Prostate gland (tissue), 2 donors: Measurements from ENCODE around the gene RPL13. TPM values are rescaled to one million over a fixed set of nuclear protein-coding genes. Genes with fewer than 3 reads are reported as not detected.

Source experiments
- DNase-seq: peaks from one replicate; pipeline ENCODE4 v3.0.0-alpha.2; 2019; ENCODE audit warnings: low spot score
- H3K27ac ChIP-seq, 2 donors: fragments of 200-600 bp; sonication (generic); 2 replicates each; pipeline ENCODE4 v1.5.1; 2017 to 2019
- H3K27me3 ChIP-seq: fragments of 200-600 bp; sonication (generic); replicated peaks from 2 replicates; pipeline ENCODE4 v1.5.1; 2019; ENCODE audit not compliant: insufficient read depth
- H3K36me3 ChIP-seq, 2 donors: fragments of 200-600 bp; sonication (generic); 1 replicate in 1 of 2; 2 replicates in 1 of 2; pipeline versions ENCODE4 v1.5.1 to v1.8.1; 2017 to 2019
- H3K4me1 ChIP-seq: fragments of 200-600 bp; sonication (generic); replicated peaks from 2 replicates; pipeline ENCODE4 v1.5.1; 2019
- H3K4me3 ChIP-seq, 2 donors: fragments of 200-600 bp; sonication (generic); 2 replicates each; pipeline ENCODE4 v1.5.1; 2017 to 2019
- H3K9me3 ChIP-seq: fragments of 200-600 bp; sonication (generic); 2 replicates; pipeline ENCODE4 v1.5.1; 2017
- CTCF ChIP-seq, 4 experiments: fragments of 200-600 bp in 2 of 4; fragments of 450-650 bp in 2 of 4; sonication (generic) in 2 of 4; IDR thresholded peaks; 1 replicate in 3 of 4; 2 replicates in 1 of 4; pipeline ENCODE4 v1.5.1; 2016 to 2019; ENCODE audit warnings: antibody characterized with exemption in 4 of 4, mild to moderate bottlenecking in 2 of 4, moderate library complexity in 2 of 4
- POLR2A ChIP-seq: fragments of 450-650 bp; IDR thresholded peaks from one replicate; pipeline ENCODE4 v1.6.1; 2016; ENCODE audit warnings: antibody characterized with exemption, mild to moderate bottlenecking
- POLR2AphosphoS5 ChIP-seq: sonication (generic); formaldehyde crosslinking; IDR thresholded peaks from one replicate; pipeline ENCODE4 v1.6.1; 2017; ENCODE audit warnings: antibody characterized with exemption
- WGBS: methylation state at CpG from one replicate; pipeline ENCODE4 v1.1.5; 2018; 5-methylcytosine and 5-hydroxymethylcytosine counted together
- intact Hi-C: fragments of 100-400 bp; cut with DNase I; formaldehyde crosslinking; loops from one replicate; pipeline ENCODE4 v1.14.2; 2022
- total RNA-seq, 2 donors: library from RNA; depleted of rRNA; stranded (reverse); fragments of >200 nt; gene quantifications; one replicate each; pipeline ENCODE4 v1.1.0, GENCODE V29; 2016

Gene RPL13
- total RNA-seq, 2 donors from 2014 or later, result 6,889 to 11,644 TPM

- no peak for DNase-seq
- intact Hi-C loops, result no loop called here
- no peak for TF ChIP-seq CTCF (IDR thresholded peaks at IDR 0.05)
- no peak for TF ChIP-seq POLR2AphosphoS5
- no peak for TF ChIP-seq POLR2A
Measured at GRCh38 chr16:89582614-89583196, 22.2 kb downstream of the RPL13 start.

DNA sequence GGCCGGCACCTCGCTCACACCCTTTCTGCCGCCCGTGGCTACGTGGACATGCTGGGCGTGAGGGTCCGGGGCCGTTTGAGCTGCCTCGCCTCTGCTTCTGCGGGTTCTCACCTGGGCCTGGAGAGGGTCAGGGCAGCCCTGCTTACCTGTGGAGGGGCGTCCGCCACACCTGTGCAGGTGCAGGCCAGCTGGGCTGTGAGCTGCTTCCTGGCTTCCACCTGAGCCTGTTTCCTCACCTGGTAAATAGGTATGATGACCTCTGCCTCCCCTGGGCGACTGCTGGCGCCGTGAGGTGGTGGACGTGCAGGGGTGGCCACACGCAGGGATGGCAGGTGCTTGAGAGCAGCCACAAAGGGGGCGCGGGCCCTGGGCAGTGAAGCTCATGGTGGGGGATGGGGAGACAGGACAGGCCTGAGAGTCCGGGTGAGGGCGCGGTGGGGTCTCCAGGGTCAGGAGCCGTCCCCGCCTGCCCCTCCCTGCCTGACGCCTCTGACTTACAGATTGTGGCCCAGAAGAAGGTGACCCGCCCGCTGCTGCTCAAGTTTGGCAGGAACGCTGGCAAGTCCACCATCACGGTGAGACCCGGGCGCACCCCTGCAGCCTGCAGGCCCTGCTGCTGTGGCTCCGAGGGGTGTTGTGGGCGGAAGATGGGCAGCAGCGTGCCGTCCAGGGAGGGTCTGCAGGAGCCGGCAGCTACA lies 22.9 kb downstream of the RPL13 start:
- peaks cover 9% of the 10 kb centered on the region for H3K4me1 ChIP-seq
- WGBS, result 94% methylated on average over 29 of the region's 36 CpGs
- no peak for TF ChIP-seq POLR2AphosphoS5
- TF ChIP-seq POLR2A, result no peak
- no peak for TF ChIP-seq CTCF (IDR thresholded peaks at IDR 0.05)

More at GRCh38 chr16:89582614-89583196, 22.2 kb downstream of the RPL13 start:
- Histone ChIP-seq H3K9me3 (no peaks in the 10 kb centered on the region), H3K36me3 (no peaks in the 10 kb centered on the region), H3K27me3 (no peaks in the 10 kb centered on the region), H3K4me1 (peaks cover 9% of the 10 kb centered on the region), H3K4me3 (no peak overlapping the region), H3K27ac (peak overlapping the region; percentile 47 to 52)
- whole genome bisulfite sequencing, result 96% methylated on average over 15 of the region's 19 CpGs

GRCh38 chr16:89583895-89584644 lies 23.6 kb downstream of the RPL13 start:
- 88% methylated on average over 39 of the region's 49 CpGs for WGBS
- Histone ChIP-seq H3K4me3 (no peak overlapping the region), H3K27me3 (no peaks in the 10 kb centered on the region), H3K27ac (no peak overlapping the region), H3K4me1 (peaks cover 9% of the 10 kb centered on the region), H3K9me3 (no peaks in the 10 kb centered on the region), H3K36me3 (no peaks in the 10 kb centered on the region)
- TF ChIP-seq CTCF (IDR thresholded peaks at IDR 0.05) (no peak), POLR2A (no peak), POLR2AphosphoS5 (no peak)
- intact Hi-C loops, result no loop called here
- no peak for DNase-seq

More for the DNA sequence above, 22.9 kb downstream of the RPL13 start:
- intact Hi-C loops, result no loop called here
- Histone ChIP-seq H3K36me3 (no peaks in the 10 kb centered on the region), H3K4me3 (no peak overlapping the region), H3K9me3 (no peaks in the 10 kb centered on the region), H3K27me3 (no peaks in the 10 kb centered on the region), H3K27ac (no peak overlapping the region)
- DNase-seq, result no peak

DNA sequence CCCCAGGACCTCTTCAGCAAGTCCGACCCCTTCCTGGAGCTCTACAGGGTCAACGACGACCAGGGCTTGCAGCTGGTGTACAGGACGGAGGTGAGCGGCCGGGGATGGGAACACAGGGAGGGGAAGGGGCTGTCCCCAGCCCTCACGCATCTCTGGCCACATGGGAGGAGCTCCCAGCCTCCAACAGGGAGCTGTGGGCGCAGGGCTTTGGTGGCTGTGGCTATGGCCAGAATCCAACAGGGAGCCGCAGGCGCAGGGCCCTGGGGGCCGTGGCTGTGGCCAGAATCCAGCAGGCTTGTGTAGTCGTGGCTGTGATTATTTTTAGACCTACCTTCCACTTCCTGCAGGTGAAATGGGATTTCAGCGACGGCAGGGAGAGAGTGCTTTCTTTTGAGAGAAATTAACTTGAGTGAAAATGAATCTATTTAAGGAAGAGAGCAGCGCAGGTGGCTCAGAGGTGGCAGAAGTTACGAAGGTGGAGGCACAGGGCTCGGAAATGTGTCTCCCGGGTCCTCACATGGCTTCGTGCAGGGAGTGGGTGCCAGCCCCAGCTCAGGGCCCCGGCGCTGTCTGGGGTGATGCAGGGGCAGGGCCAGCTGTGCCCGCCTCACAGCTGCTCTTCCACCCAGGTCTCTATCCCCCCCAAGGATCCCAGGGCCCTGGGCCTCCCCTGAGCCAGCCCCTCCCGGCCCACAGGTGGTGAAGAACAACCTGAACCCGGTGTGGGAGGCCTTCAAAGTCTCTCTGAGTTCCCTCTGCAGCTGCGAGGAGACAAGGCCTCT lies 24.5 kb downstream of the RPL13 start:
- intact Hi-C loops, result no loop called here
- H3K4me1 ChIP-seq, result peaks cover 9% of the 10 kb centered on the region
- TF ChIP-seq CTCF (IDR thresholded peaks at IDR 0.05) (no peak), POLR2A (no peak), POLR2AphosphoS5 (no peak)
- WGBS, result 65% methylated on average over 23 of the region's 25 CpGs
- H3K27me3 ChIP-seq, result no peaks in the 10 kb centered on the region
- H3K36me3 ChIP-seq, result no peaks in the 10 kb centered on the region
- no peak overlapping the region for H3K27ac ChIP-seq
- DNase-seq, result no peak
- no peak overlapping the region for H3K4me3 ChIP-seq
- H3K9me3 ChIP-seq, result no peaks in the 10 kb centered on the region
